Hepatocyte (in vitro differentiated cells): ENCODE data around the gene HAUS1.
"Not testable (repeated sequence)": the region's sequence is repeated elsewhere in the genome, so short reads cannot be mapped to it uniquely, and the experiment has no call there.

ENCODE experiments used
- CTCF ChIP-seq: fragments of 200-600 bp; sonication (generic); IDR thresholded peaks from 2 replicates; pipeline ENCODE4 v1.5.1; 2016; ENCODE audit warnings: antibody characterized with exemption, mild to moderate bottlenecking; ENCODE audit not compliant: poor library complexity
- EZH2 ChIP-seq: fragments of 200-600 bp; sonication (generic); IDR thresholded peaks from 2 replicates; pipeline ENCODE4 v1.6.1; 2016; ENCODE audit warnings: antibody characterized with exemption, mild to moderate bottlenecking, borderline replicate concordance
- EZH2phosphoT487 ChIP-seq: fragments of 200-600 bp; sonication (generic); IDR thresholded peaks from one replicate; pipeline ENCODE4 v1.6.1; 2018; ENCODE audit warnings: antibody characterized with exemption, mild to moderate bottlenecking, low read depth, moderate library complexity; ENCODE audit not compliant: unreplicated experiment, severe bottlenecking

- TF ChIP-seq CTCF, EZH2, EZH2phosphoT487: not testable (repeated sequence)
These were observed 22.4 kb downstream of the HAUS1 start for GRCh38 chr18:46126625-46127024.
